DMS153 treated with DMSO at 0.1 percent for 48 hours (cell line): Measurements from ENCODE around the gene CAND1.
"Not testable (repeated sequence)": the region's sequence is repeated elsewhere in the genome, so short reads cannot be mapped to it uniquely, and the experiment has no call there.

Experiments
- DNase-seq: peaks from one replicate; lab custom pipeline; 2025; ENCODE audit not compliant: unreplicated experiment; lab: John Stamatoyannopoulos, UW

Gene CAND1

GRCh38 chr12:67338426-67338825 is 69.3 kb downstream of the CAND1 start:
- no peak for DNase-seq

- no peak for DNase-seq
These were observed 70.4 kb downstream of the CAND1 start for GRCh38 chr12:67339530-67339929.

DNA sequence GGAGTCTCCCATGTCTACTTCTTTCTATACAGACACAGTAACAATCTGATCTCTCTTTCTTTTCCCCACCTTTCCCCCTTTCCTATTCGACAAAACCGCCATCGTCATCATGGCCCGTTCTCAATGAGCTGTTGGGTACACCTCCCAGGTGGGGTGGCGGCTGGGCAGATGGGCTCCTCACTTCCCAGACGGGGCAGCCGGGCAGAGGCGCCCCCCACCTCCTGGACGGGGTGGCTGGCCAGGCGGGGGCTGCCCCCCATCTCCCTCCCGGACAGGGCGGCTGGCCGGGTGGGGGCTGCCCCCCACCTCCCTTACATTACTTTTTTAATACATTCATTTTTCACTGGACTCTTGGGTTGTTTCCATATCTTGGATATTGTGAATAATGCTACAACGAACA is 71.9 kb downstream of the CAND1 start:
- DNase-seq, result not testable (repeated sequence)

- no peak for DNase-seq
These were observed 76.0 kb downstream of the CAND1 start for GRCh38 chr12:67344979-67345710.

DNA sequence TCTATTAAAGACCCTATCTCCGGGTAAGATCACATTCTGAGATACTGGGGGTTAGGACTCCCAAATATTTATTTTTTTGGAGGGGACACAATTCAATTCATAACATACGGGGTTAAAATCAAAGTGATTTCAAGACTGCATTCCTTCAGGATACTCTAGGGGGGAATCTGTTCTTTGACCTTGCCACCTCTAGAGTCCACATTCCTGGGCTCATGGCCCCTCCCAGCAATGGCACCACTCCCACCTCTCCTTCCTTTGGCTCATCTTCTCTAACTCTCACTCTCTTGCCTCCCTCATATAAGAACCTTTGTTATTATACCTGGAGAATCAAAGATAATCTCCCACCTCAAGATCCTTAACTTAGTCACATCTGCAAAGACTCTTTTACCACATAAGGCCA is 79.5 kb downstream of the CAND1 start:
- no peak for DNase-seq

DNA sequence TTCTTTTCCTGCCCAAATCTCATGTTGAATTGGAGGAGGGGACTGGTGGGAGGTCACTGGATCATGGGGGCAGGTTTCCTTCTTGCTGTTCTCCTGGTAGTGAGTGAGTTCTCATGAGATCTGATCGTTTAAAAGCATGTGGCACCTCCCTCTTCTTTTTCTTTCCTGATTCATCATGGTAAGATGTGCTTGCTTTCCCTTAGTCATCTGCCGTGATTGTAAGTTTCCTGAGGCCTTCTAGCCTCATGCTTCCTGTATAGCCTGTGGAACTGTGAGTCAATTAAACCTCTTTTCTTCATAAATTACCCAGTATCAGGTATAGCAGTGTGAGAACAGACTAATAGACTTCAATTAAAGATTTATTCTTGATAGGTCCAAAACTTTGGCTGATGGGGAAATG is 83.5 kb downstream of the CAND1 start:
- DNase-seq, result no peak

GRCh38 chr12:67354322-67354721 is 85.2 kb downstream of the CAND1 start:
- no peak for DNase-seq

DNA sequence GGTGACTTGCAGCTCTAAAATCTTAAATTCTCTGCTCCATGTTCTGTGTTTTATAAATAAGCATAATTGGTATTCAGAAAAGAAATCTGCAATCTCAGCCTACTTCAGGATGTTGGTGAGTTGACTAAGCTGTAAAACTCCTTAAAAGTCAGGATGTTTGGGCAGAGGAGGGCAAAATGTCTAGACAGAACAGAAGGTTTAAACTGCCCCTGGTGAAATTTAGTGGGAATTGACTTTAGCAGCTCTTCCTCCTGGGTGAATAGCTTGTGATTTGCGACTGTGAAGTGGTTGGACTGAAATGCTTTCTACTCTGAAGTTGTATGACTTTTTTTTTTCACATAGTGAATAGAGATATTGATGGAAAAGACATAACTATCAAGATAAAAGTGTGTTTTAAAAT is 85.8 kb downstream of the CAND1 start:
- DNase-seq, result no peak

- DNase-seq, result peak; percentile 46
These were observed 86.5 kb downstream of the CAND1 start for GRCh38 chr12:67355428-67356379.

DNA sequence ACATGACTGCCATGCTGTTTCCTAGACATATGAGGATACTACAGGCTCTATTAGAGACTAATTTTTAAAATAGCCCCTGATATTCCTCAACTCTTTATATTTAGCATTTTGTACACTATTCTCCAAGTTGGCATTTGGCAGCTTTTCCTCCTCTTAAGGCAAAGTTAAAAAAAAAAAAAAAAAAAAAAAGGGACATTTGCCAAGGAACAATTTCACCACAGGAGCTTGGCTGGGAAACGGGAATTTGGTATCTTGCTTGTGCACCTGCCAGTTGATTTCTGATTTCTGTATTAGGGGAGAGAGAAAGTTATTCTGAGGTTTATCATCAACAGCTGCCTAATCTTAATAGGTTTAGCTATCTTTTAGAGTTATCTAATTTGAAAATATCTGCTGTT is 87.2 kb downstream of the CAND1 start:
- DNase-seq, result no peak

GRCh38 chr12:67357376-67358125 is 88.4 kb downstream of the CAND1 start:
- DNase-seq, result no peak

DNA sequence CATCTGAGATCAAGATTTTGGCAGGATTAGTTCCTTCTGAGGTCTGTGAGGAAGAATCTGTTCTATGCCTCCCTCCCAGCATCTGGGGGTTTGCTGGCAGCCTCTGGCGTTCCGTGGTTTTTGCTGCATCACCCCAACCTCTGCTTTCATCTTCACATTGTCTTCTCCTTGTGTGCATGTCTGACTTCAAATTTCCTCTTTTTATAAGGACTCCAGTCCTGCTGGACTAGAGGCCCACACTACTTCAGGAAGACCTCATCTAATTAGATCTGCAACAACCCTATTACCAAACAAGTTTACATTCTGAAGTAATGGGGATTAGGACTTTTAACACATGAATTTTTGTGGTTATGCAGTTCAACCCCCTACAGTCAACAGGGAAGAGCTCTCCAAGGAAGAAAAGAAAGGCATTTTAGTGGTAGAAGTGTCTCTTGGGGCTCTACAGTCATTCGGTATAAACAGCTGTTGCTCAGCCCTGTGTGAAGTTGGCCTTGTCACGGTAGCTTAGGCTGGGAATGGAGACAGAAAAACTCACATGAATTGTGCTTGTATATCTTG is 89.7 kb downstream of the CAND1 start:
- no peak for DNase-seq

GRCh38 chr12:67362526-67362925 is 93.4 kb downstream of the CAND1 start:
- no peak for DNase-seq

GRCh38 chr12:67364228-67364627 is 95.1 kb downstream of the CAND1 start:
- DNase-seq, result no peak

GRCh38 chr12:67365131-67365530 is 96.0 kb downstream of the CAND1 start:
- DNase-seq, result no peak

- DNase-seq, result no peak
These were observed 98.7 kb downstream of the CAND1 start for GRCh38 chr12:67367843-67368242.
